Endothelial cell of umbilical vein (primary cell): ENCODE data around the gene TEAD4. TPM values are rescaled to one million over a fixed set of nuclear protein-coding genes. Genes with fewer than 3 reads are reported as not detected.

ENCODE experiments used
- BruUV-seq: library from RNA; stranded (reverse); fragments of 400-500 nt; replicated peaks from 2 replicates; lab custom pipeline; 2021; lab: Mats Ljungman, UMichigan
- CTCF ChIA-PET: fragments of 300-600, 350-600 bp; sonication (Branson Sonifier 250); formaldehyde crosslinking; loops from one replicate; lab custom pipeline; 2021; ENCODE audit warnings: antibody characterized with exemption, inconsistent platforms; lab: Charles Lee
- POLR2A ChIA-PET: fragments of 300-600, 350-600 bp; sonication (Branson Sonifier 250); formaldehyde crosslinking; loops from one replicate; lab custom pipeline; 2021; ENCODE audit warnings: antibody characterized with exemption, inconsistent platforms; lab: Charles Lee
- DNase-seq: peaks from one replicate; pipeline ENCODE4 v3.0.0-alpha.2; 2011; ENCODE audit warnings: low read depth, low spot score
- FAIRE-seq: peaks from 2 replicates; lab custom pipeline; 2011; peaks lifted over from hg19 to GRCh38; lab: Jason Lieb, UNC
- H2AFZ ChIP-seq: 2 replicates; pipeline ENCODE4 v1.6.0; 2012; ENCODE audit warnings: low read depth, low read length, control low read depth, inconsistent platforms
- H3K27ac ChIP-seq: 2 replicates; pipeline ENCODE4 v1.5.1; 2011; ENCODE audit warnings: low read depth, mild to moderate bottlenecking, control low read depth, low read length, moderate library complexity; ENCODE audit not compliant: insufficient read depth
- H3K27me3 ChIP-seq, 2 experiments: 2 replicates each; pipeline versions ENCODE4 v1.6.0 to v1.6.1; 2011; ENCODE audit warnings: low read length in 2 of 2, mixed read lengths in 1 of 2; ENCODE audit not compliant: control insufficient read depth in 2 of 2, insufficient read depth in 2 of 2
- H3K36me3 ChIP-seq, 2 experiments: 2 replicates in 1 of 2; 3 replicates in 1 of 2; pipeline ENCODE4 v1.5.1; 2011; ENCODE audit warnings: low read length in 2 of 2, mild to moderate bottlenecking in 1 of 2, moderate library complexity in 1 of 2; ENCODE audit not compliant: control insufficient read depth in 2 of 2, insufficient read depth in 2 of 2; ENCODE audit errors: extremely low read depth in 1 of 2
- H3K4me1 ChIP-seq: 3 replicates; pipeline ENCODE4 v1.5.1; 2011; ENCODE audit warnings: mild to moderate bottlenecking, low read length; ENCODE audit not compliant: control insufficient read depth, insufficient read depth; ENCODE audit errors: extremely low read depth
- H3K4me2 ChIP-seq: 2 replicates; pipeline ENCODE4 v1.6.1; 2011; ENCODE audit warnings: low read length, control low read depth, mixed read lengths; ENCODE audit not compliant: insufficient read depth
- H3K4me3 ChIP-seq, 3 experiments: fragments of 200-600 bp in 1 of 3; sonication (generic), shearing (Covaris generic) in 1 of 3; replicated peaks in 1 of 3; 2 replicates each; pipeline ENCODE4 v1.5.1; 2011 to 2016; ENCODE audit warnings: control low read depth in 3 of 3, low read length in 3 of 3, mild to moderate bottlenecking in 2 of 3, inconsistent platforms in 1 of 3, low read depth in 1 of 3, moderate library complexity in 1 of 3; ENCODE audit not compliant: insufficient read depth in 1 of 3
- H3K79me2 ChIP-seq: 2 replicates; pipeline ENCODE4 v1.6.0; 2012; ENCODE audit warnings: low read length, inconsistent platforms; ENCODE audit not compliant: control insufficient read depth, insufficient read depth
- H3K9ac ChIP-seq: replicated peaks from 2 replicates; pipeline ENCODE3; 2011; ENCODE audit warnings: low read length, control low read depth; ENCODE audit not compliant: insufficient read depth; ENCODE audit errors: extremely low read depth
- H3K9me1 ChIP-seq: replicated peaks from 3 replicates; pipeline ENCODE4 v1.6.0; 2011; ENCODE audit warnings: mild to moderate bottlenecking, low read length; ENCODE audit not compliant: control insufficient read depth, insufficient read depth; ENCODE audit errors: extremely low read depth
- H3K9me3 ChIP-seq: replicated peaks from 2 replicates; pipeline ENCODE4 v1.5.1; 2012; ENCODE audit warnings: low read length, inconsistent platforms; ENCODE audit not compliant: control insufficient read depth, insufficient read depth
- H4K20me1 ChIP-seq: replicated peaks from 2 replicates; pipeline ENCODE3; 2011; ENCODE audit warnings: mild to moderate bottlenecking, low read length; ENCODE audit not compliant: control insufficient read depth, insufficient read depth; ENCODE audit errors: extremely low read depth
- EZH2 ChIP-seq: IDR thresholded peaks from 2 replicates; pipeline ENCODE4 v1.6.1; 2012; ENCODE audit warnings: borderline replicate concordance, low read depth, mild to moderate bottlenecking, moderate library complexity, low read length, inconsistent platforms; ENCODE audit not compliant: severe bottlenecking
- FOS ChIP-seq: IDR thresholded peaks from 2 replicates; pipeline ENCODE4 v1.6.1; 2011; ENCODE audit warnings: mild to moderate bottlenecking, low read length, moderate library complexity, borderline replicate concordance; ENCODE audit not compliant: insufficient read depth
- GATA2 ChIP-seq: IDR thresholded peaks from 2 replicates; pipeline ENCODE4 v1.7.0; 2011; ENCODE audit warnings: low read depth, mild to moderate bottlenecking, moderate library complexity, mixed read lengths, low read length; ENCODE audit not compliant: insufficient read length, insufficient read depth
- JUN ChIP-seq: IDR thresholded peaks from 2 replicates; pipeline ENCODE4 v1.6.1; 2011; ENCODE audit warnings: borderline replicate concordance, low read depth; ENCODE audit not compliant: insufficient read length, insufficient read depth
- MYC ChIP-seq: IDR thresholded peaks from one replicate; pipeline ENCODE4 v1.6.1; 2011; ENCODE audit warnings: mild to moderate bottlenecking, low read depth, low read length
- POLR2A ChIP-seq: IDR thresholded peaks from 2 replicates; pipeline ENCODE4 v1.6.1; 2012; ENCODE audit warnings: low read depth, mild to moderate bottlenecking, control low read depth, low read length
- POLR2AphosphoS5 ChIP-seq: IDR thresholded peaks from 2 replicates; pipeline ENCODE4 v1.6.1; 2012; ENCODE audit warnings: low read depth, mild to moderate bottlenecking, control low read depth, low read length, moderate library complexity; ENCODE audit not compliant: insufficient read depth
- dilution Hi-C: fragments of 300-500 bp; cut with MboI; formaldehyde crosslinking; loops from one replicate; pipeline ENCODE4 v1.15.0; 2019; ENCODE audit warnings: low sequenced_read_pairs; ENCODE audit not compliant: extremely low pct_ligation_motif_present
- intact Hi-C: fragments of 100-400 bp; cut with micrococcal nuclease; formaldehyde crosslinking; loops from one replicate; pipeline ENCODE4 v1.10.0; 2022
- polyA plus RNA-seq, 4 experiments: library from polyadenylated mRNA; depleted of rRNA in 3 of 4; stranded (reverse) in 3 of 4; unstranded in 1 of 4; fragments of >200 nt; gene quantifications; 2 replicates each; pipeline versions ENCODE4 v1.2.1 to v1.2.3, GENCODE V29; 2011 to 2012; ENCODE audit warnings: missing spikeins in 1 of 4
- total RNA-seq: library from RNA; stranded (reverse); gene quantifications from 2 replicates; pipeline ENCODE4 v1.2.3, GENCODE V29; 2021
- TF ChIP-seq, protein P1 (sequence below): IDR thresholded peaks from 2 replicates; pipeline ENCODE4 v1.6.1; 2011; ENCODE audit not compliant: insufficient read depth, insufficient read length
- TF ChIP-seq, protein P2 (sequence below), 2 donors: IDR thresholded peaks; 1 replicate in 1 of 2; 2 replicates in 1 of 2; pipeline ENCODE4 v1.5.1; 2011; ENCODE audit warnings: low read length in 2 of 2, mild to moderate bottlenecking in 2 of 2, moderate library complexity in 2 of 2, control low read depth in 1 of 2, inconsistent platforms in 1 of 2, low read depth in 1 of 2; ENCODE audit not compliant: insufficient read depth in 1 of 2; ENCODE audit errors: extremely low read depth in 1 of 2

TEAD4 gene
- total and polyA plus RNA-seq, 2 donors (not counting 3 experiments of a cell fraction or from before 2014, with no cell fraction given), result 34.4 to 46.0 TPM

DNA sequence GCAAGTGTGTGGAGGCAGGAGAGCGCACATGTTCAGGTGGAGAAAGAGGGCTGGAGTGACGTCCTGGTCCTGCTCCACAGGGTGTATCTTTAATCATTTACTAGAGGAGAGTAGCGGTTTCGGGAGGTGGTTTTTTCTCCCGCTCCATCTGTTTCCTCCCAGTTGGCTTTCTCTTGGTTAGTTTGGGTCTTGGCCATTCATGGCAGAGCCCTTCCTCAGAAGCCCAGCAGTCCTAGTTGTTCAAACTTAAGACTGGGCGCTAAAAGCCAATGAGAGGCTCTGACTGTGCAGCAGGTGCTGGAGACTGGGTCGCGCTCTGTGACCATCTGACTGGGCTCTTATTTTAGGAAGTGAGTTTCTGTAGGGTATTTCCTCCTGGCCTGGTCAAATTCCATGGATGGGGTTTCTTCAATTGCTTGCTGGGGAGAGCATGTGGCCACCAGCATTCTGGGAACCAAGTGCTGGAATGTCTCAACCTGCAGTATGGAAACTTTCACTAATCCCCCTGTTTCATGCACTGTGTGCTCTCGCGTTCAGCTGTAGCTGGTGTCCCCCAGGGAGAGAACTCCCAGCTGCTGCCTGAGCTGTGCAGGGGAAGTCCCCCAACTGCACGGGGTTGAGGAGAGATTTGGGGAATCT is 90.5 kb downstream of the TEAD4 start:
- dilution Hi-C loops, result no loop called here
- Histone ChIP-seq H3K9me3 (no peaks in the 10 kb centered on the region), H3K4me3 (no peak overlapping the region), H4K20me1 (no peaks in the 10 kb centered on the region), H3K4me2 (no peak overlapping the region), H3K79me2 (no peaks in the 10 kb centered on the region), H2AFZ (no peak overlapping the region), H3K27me3 (peaks cover 0 to 3% of the 10 kb centered on the region in 2 experiments), H3K36me3 (no peaks in the 10 kb centered on the region), H3K9ac (no peak overlapping the region), H3K9me1 (no peaks in the 10 kb centered on the region), H3K4me1 (no peaks in the 10 kb centered on the region), H3K27ac (no peak overlapping the region)
- BruUV-seq, result no TSS peak
- intact Hi-C loops, result no loop called here
- POLR2A ChIA-PET, result no interaction called here
- FAIRE-seq, result no peak
- TF ChIP-seq POLR2A (no peak), MYC (no peak), FOS (no peak), POLR2AphosphoS5 (no peak), GATA2 (no peak), JUN (no peak), EZH2 (no peak)
- TF ChIP-seq, protein P1, sequence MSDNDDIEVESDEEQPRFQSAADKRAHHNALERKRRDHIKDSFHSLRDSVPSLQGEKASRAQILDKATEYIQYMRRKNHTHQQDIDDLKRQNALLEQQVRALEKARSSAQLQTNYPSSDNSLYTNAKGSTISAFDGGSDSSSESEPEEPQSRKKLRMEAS, result no peak
- TF ChIP-seq, protein P2, sequence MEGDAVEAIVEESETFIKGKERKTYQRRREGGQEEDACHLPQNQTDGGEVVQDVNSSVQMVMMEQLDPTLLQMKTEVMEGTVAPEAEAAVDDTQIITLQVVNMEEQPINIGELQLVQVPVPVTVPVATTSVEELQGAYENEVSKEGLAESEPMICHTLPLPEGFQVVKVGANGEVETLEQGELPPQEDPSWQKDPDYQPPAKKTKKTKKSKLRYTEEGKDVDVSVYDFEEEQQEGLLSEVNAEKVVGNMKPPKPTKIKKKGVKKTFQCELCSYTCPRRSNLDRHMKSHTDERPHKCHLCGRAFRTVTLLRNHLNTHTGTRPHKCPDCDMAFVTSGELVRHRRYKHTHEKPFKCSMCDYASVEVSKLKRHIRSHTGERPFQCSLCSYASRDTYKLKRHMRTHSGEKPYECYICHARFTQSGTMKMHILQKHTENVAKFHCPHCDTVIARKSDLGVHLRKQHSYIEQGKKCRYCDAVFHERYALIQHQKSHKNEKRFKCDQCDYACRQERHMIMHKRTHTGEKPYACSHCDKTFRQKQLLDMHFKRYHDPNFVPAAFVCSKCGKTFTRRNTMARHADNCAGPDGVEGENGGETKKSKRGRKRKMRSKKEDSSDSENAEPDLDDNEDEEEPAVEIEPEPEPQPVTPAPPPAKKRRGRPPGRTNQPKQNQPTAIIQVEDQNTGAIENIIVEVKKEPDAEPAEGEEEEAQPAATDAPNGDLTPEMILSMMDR (IDR thresholded peaks at IDR 0.05; ENCODE audit: extremely low read depth in 1 of 2, insufficient read depth in 1 of 2, low read depth in 1 of 2, low read length in 2 of 2), result no peak
- CTCF ChIA-PET, result interaction anchor here (0.6 to 1.7 kb wide), 6 partner anchors 9 to 196 kb away, joined by 3 to 8 read pairs (median 4); no protein-coding TSS in a partner anchor
- no peak for DNase-seq
